Measurements from ENCODE around the gene OR10G8. TPM values are rescaled to one million over a fixed set of nuclear protein-coding genes. Genes with fewer than 3 reads are reported as not detected.

The OR10G8 gene
- total RNA-seq, 1 experiment from 2014 or later = not detected

DNA sequence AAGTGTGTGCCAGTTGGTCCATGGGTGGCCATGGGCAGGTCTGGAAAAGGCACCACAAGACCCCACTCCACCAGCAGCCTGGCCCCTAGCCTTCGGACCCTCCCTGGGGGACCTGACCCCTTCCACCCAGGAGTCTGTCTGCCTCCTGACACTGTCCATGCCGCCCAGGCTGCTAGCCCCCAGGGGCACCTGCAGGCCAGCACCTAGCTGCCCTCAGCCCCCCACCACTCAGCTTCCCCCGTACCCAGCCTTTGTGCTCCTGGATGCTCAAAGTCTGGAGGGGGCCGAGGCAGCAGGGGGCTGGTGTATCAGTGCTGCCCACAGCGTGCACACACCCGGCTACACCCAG is 48.9 kb downstream of the OR10G8 start:
- no peak overlapping the region for H3K27ac Mint-ChIP-seq
- no peak overlapping the region for H2AFZ ChIP-seq (ENCODE audit: low read length)
- no peaks in the 10 kb centered on the region for H3K9me3 Mint-ChIP-seq

More for the DNA sequence above, 48.9 kb downstream of the OR10G8 start:
- no CpG with 5 or more reads among the region's 6 CpGs for WGBS (ENCODE audit: extremely low coverage, insufficient read length, low lambda C conversion rate)
- H3K18ac ChIP-seq (ENCODE audit: insufficient read length, low read depth, low read length) = no peak overlapping the region
- no peak overlapping the region for H3K9ac ChIP-seq (ENCODE audit: extremely low read depth, insufficient read length, low read length)
- H3K23ac ChIP-seq (ENCODE audit: insufficient read length, low read depth, low read length) = no peak overlapping the region
- H3K14ac ChIP-seq (ENCODE audit: insufficient read depth, low read length) = no peak overlapping the region
- no peak overlapping the region for H2BK5ac ChIP-seq (ENCODE audit: insufficient read length, low read length)
- no peak overlapping the region for H4K8ac ChIP-seq (replicated peaks; ENCODE audit: insufficient read length, low read depth, low read length)
- H3K9me3 ChIP-seq (ENCODE audit: control insufficient read depth, low read depth, low read length) = no peaks in the 10 kb centered on the region
- no peak overlapping the region for H3K4me2 ChIP-seq (ENCODE audit: insufficient read depth, insufficient read length, low read length)
- no peak overlapping the region for H2BK20ac ChIP-seq (ENCODE audit: low read depth, low read length, poor library complexity, severe bottlenecking)
- no peaks in the 10 kb centered on the region; the same call in 1 of the 2 replicates for H3K4me1 ChIP-seq (ENCODE audit: insufficient read depth, low read length)
- no peaks in the 10 kb centered on the region for H3K23me2 ChIP-seq (ENCODE audit: insufficient read length, low read depth, low read length, poor library complexity, severe bottlenecking)
- H4K20me1 ChIP-seq (ENCODE audit: control insufficient read depth, insufficient read depth, insufficient read length) = no peaks in the 10 kb centered on the region
- H2BK12ac ChIP-seq (ENCODE audit: insufficient read length, low read depth, low read length) = no peak overlapping the region
- no peak overlapping the region for H2AK5ac ChIP-seq (ENCODE audit: insufficient read length, low read length)
- no peak overlapping the region for H2BK15ac ChIP-seq (ENCODE audit: low read depth, low read length)
- DNase-seq = no peak
- H3K56ac ChIP-seq (ENCODE audit: insufficient read length, low read depth, low read length) = no peak overlapping the region
- TF ChIP-seq, protein P1, sequence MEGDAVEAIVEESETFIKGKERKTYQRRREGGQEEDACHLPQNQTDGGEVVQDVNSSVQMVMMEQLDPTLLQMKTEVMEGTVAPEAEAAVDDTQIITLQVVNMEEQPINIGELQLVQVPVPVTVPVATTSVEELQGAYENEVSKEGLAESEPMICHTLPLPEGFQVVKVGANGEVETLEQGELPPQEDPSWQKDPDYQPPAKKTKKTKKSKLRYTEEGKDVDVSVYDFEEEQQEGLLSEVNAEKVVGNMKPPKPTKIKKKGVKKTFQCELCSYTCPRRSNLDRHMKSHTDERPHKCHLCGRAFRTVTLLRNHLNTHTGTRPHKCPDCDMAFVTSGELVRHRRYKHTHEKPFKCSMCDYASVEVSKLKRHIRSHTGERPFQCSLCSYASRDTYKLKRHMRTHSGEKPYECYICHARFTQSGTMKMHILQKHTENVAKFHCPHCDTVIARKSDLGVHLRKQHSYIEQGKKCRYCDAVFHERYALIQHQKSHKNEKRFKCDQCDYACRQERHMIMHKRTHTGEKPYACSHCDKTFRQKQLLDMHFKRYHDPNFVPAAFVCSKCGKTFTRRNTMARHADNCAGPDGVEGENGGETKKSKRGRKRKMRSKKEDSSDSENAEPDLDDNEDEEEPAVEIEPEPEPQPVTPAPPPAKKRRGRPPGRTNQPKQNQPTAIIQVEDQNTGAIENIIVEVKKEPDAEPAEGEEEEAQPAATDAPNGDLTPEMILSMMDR (conservative IDR thresholded peaks at IDR 0.05) = no peak
- no peak overlapping the region for H3K4me3 Mint-ChIP-seq
- no peak overlapping the region for H4K91ac ChIP-seq (ENCODE audit: insufficient read length, low read depth, low read length)
- no peak overlapping the region for H3K27ac ChIP-seq (ENCODE audit: insufficient read length, low read depth, low read length)
- no peaks in the 10 kb centered on the region for H3K79me1 ChIP-seq (ENCODE audit: insufficient read depth, low read depth, low read length, poor library complexity, severe bottlenecking)
- H2BK120ac ChIP-seq (ENCODE audit: low read depth, low read length, poor library complexity, severe bottlenecking) = no peak overlapping the region
- H3K4ac ChIP-seq (ENCODE audit: low read depth, low read length) = no peak overlapping the region
- H3K27me3 Mint-ChIP-seq (ENCODE audit: low read depth) = no peaks in the 10 kb centered on the region
- no peaks in the 10 kb centered on the region for H3K27me3 ChIP-seq (ENCODE audit: insufficient read depth, low read length)
- no peak overlapping the region for H3T11ph ChIP-seq (ENCODE audit: low read length)
- no peak overlapping the region for H4K5ac ChIP-seq (ENCODE audit: insufficient read length, low read depth, low read length)
- peaks cover 2 to 6% of the 10 kb centered on the region in 2 experiments; a peak in 2 of 4 replicates for H3K4me1 Mint-ChIP-seq
- H3K36me3 Mint-ChIP-seq (ENCODE audit: insufficient read depth in 1 of 3, low read depth in 3 of 3) = no peaks in the 10 kb centered on the region
- no peaks in the 10 kb centered on the region for H3K79me2 ChIP-seq (ENCODE audit: insufficient read depth, low read length)
